Measurements from ENCODE around the gene LTBP1.

GRCh38 chr2:33287507-33288005 is 340.8 kb downstream of the LTBP1 start:
- TF ChIP-seq POLR2A (IDR thresholded peaks at IDR 0.05), result no peak
- TF ChIP-seq CTCF (IDR thresholded peaks at IDR 0.05), result no peak
- no peak for TF ChIP-seq EP300 (IDR thresholded peaks at IDR 0.05)

Measured in ovary (tissue), 3 donors.